Activated CD4-positive, alpha-beta memory T cell treated with anti-CD3 and anti-CD28 coated beads, Interleukin-2, amount 10 ng/mL, durations not matched to agents 7 days and 5 days (primary cell): ENCODE measurements around the gene FGG. TPM values are rescaled to one million over a fixed set of nuclear protein-coding genes. Genes with fewer than 3 reads are reported as not detected.

ENCODE experiments used
- CTCF ChIA-PET: fragments of 350-600 bp; sonication (Branson Sonifier 250); formaldehyde crosslinking; loops from one replicate; lab custom pipeline; 2021; ENCODE audit warnings: antibody characterized with exemption, inconsistent platforms; lab: Charles Lee
- POLR2A ChIA-PET: fragments of 350-600 bp; sonication (Branson Sonifier 250); formaldehyde crosslinking; loops from one replicate; lab custom pipeline; 2021; ENCODE audit warnings: antibody characterized with exemption; lab: Charles Lee
- DNase-seq: peaks from one replicate; pipeline ENCODE4 v3.0.0-alpha.2; 2020
- H3K27ac Mint-ChIP-seq: one replicate; pipeline ENCODE4 v1.8.0; 2021; ENCODE audit warnings: mild to moderate bottlenecking, mixed read lengths
- H3K27me3 Mint-ChIP-seq: one replicate; pipeline ENCODE4 v1.8.0; 2021; ENCODE audit warnings: mixed read lengths
- H3K36me3 Mint-ChIP-seq: one replicate; pipeline ENCODE4 v1.8.0; 2021; ENCODE audit warnings: low read depth, mixed read lengths
- H3K4me1 Mint-ChIP-seq: one replicate; pipeline ENCODE4 v1.8.0; 2021; ENCODE audit warnings: mixed read lengths
- H3K4me3 Mint-ChIP-seq: one replicate; pipeline ENCODE4 v1.8.0; 2021; ENCODE audit warnings: mild to moderate bottlenecking, mixed read lengths
- H3K9me3 Mint-ChIP-seq: one replicate; pipeline ENCODE4 v1.8.0; 2021; ENCODE audit warnings: mixed read lengths
- total RNA-seq, 2 experiments: library from RNA; stranded (reverse); gene quantifications; one replicate each; pipeline ENCODE4 v1.2.3, GENCODE V29; 2021

FGG gene
- total RNA-seq, 2 experiments from 2014 or later = not detected

GRCh38 chr4:154574311-154574710 lies 38.1 kb downstream of the FGG start:
- ChIA-PET CTCF (interaction anchor here (1.2 kb wide), 1 partner anchor 22 kb away, joined by 3 read pairs; no protein-coding TSS in a partner anchor), POLR2A (no interaction called here)
- peaks cover 9% of the 10 kb centered on the region for H3K27me3 Mint-ChIP-seq
- H3K27ac Mint-ChIP-seq = no peak overlapping the region
- no peaks in the 10 kb centered on the region for H3K4me1 Mint-ChIP-seq
- no peaks in the 10 kb centered on the region for H3K36me3 Mint-ChIP-seq
- no peak overlapping the region for H3K4me3 Mint-ChIP-seq
- H3K9me3 Mint-ChIP-seq = no peaks in the 10 kb centered on the region
- no peak for DNase-seq

GRCh38 chr4:154573190-154573870 lies 39.1 kb downstream of the FGG start:
- ChIA-PET POLR2A (interaction anchor here (1.0 kb wide), 1 partner anchor 22 kb away, joined by 3 read pairs; no protein-coding TSS in a partner anchor), CTCF (interaction anchor here (1.2 kb wide), 1 partner anchor 21 kb away, joined by 3 read pairs; no protein-coding TSS in a partner anchor)
- no peak for DNase-seq
- Mint-ChIP-seq H3K4me1 (no peaks in the 10 kb centered on the region), H3K27ac (no peak overlapping the region), H3K9me3 (no peaks in the 10 kb centered on the region), H3K4me3 (no peak overlapping the region), H3K27me3 (peaks cover 5% of the 10 kb centered on the region), H3K36me3 (no peaks in the 10 kb centered on the region)

- DNase-seq = no peak
- POLR2A ChIA-PET = no interaction called here
- H3K36me3 Mint-ChIP-seq = no peaks in the 10 kb centered on the region
- no peaks in the 10 kb centered on the region for H3K9me3 Mint-ChIP-seq
- H3K4me3 Mint-ChIP-seq = no peak overlapping the region
- peaks cover 5% of the 10 kb centered on the region for H3K27me3 Mint-ChIP-seq
- H3K27ac Mint-ChIP-seq = no peak overlapping the region
- no peaks in the 10 kb centered on the region for H3K4me1 Mint-ChIP-seq
- CTCF ChIA-PET = interaction anchor here (0.6 to 1.5 kb wide), 2 partner anchors 10 to 845 kb away, joined by 3 to 4 read pairs; no protein-coding TSS in a partner anchor
Observed at GRCh38 chr4:154569584-154569983, 42.9 kb downstream of the FGG start.

- Mint-ChIP-seq H3K36me3 (no peaks in the 10 kb centered on the region), H3K27ac (no peak overlapping the region), H3K27me3 (peaks cover 5% of the 10 kb centered on the region), H3K9me3 (no peaks in the 10 kb centered on the region), H3K4me3 (no peak overlapping the region), H3K4me1 (no peaks in the 10 kb centered on the region)
- ChIA-PET POLR2A (no interaction called here), CTCF (interaction anchor here (1.5 kb wide), 1 partner anchor 10 kb away, joined by 4 read pairs; no protein-coding TSS in a partner anchor)
- DNase-seq = no peak
Observed at GRCh38 chr4:154569028-154569427, 43.4 kb downstream of the FGG start.

- H3K4me3 Mint-ChIP-seq = no peak overlapping the region
- no peak for DNase-seq
- H3K36me3 Mint-ChIP-seq = no peaks in the 10 kb centered on the region
- H3K27me3 Mint-ChIP-seq = peaks cover 9% of the 10 kb centered on the region
- no peaks in the 10 kb centered on the region for H3K9me3 Mint-ChIP-seq
- POLR2A ChIA-PET = no interaction called here
- no peaks in the 10 kb centered on the region for H3K4me1 Mint-ChIP-seq
- H3K27ac Mint-ChIP-seq = no peak overlapping the region
- CTCF ChIA-PET = interaction anchor here (1.7 kb wide), 1 partner anchor 52 kb away, joined by 6 read pairs; no protein-coding TSS in a partner anchor
Observed at GRCh38 chr4:154566639-154567204, 45.7 kb downstream of the FGG start.

GRCh38 chr4:154565704-154566103 lies 46.8 kb downstream of the FGG start:
- ChIA-PET CTCF (no interaction called here), POLR2A (no interaction called here)
- no peak overlapping the region for H3K4me3 Mint-ChIP-seq
- peaks cover 7% of the 10 kb centered on the region for H3K27me3 Mint-ChIP-seq
- no peaks in the 10 kb centered on the region for H3K36me3 Mint-ChIP-seq
- no peaks in the 10 kb centered on the region for H3K4me1 Mint-ChIP-seq
- DNase-seq = no peak
- no peaks in the 10 kb centered on the region for H3K9me3 Mint-ChIP-seq
- no peak overlapping the region for H3K27ac Mint-ChIP-seq

GRCh38 chr4:154564311-154564710 lies 48.1 kb downstream of the FGG start:
- Mint-ChIP-seq H3K4me1 (no peaks in the 10 kb centered on the region), H3K9me3 (no peaks in the 10 kb centered on the region), H3K27ac (no peak overlapping the region), H3K4me3 (no peak overlapping the region), H3K36me3 (no peaks in the 10 kb centered on the region), H3K27me3 (peaks cover 7% of the 10 kb centered on the region)
- ChIA-PET CTCF (interaction anchor here (0.8 to 1.7 kb wide), 2 partner anchors 9 to 12 kb away, joined by 3 to 4 read pairs; no protein-coding TSS in a partner anchor), POLR2A (no interaction called here)
- no peak for DNase-seq

- ChIA-PET CTCF (interaction anchor here (1.4 to 3.2 kb wide), 3 partner anchors 11 to 63 kb away, joined by 3 to 22 read pairs (median 4); no protein-coding TSS in a partner anchor), POLR2A (no interaction called here)
- Mint-ChIP-seq H3K27ac (no peak within 1 kb of the TSS), H3K9me3 (no peaks in the 10 kb centered on the region), H3K36me3 (no peaks in the 10 kb centered on the region), H3K27me3 (peaks cover 7% of the 10 kb centered on the region), H3K4me1 (no peaks in the 10 kb centered on the region), H3K4me3 (no peak within 1 kb of the TSS)
- DNase-seq = no peak
Observed at GRCh38 chr4:154562697-154563254, 49.7 kb downstream of the FGG start, which contains the start of gene FGB. Gene FGB (plus strand): TSS chr4:154563011. CDS start chr4:154563019, 8 bp downstream.

- POLR2A ChIA-PET = no interaction called here
- Mint-ChIP-seq H3K27ac (no peak overlapping the region), H3K4me3 (no peak overlapping the region), H3K27me3 (peaks cover 7% of the 10 kb centered on the region), H3K9me3 (no peaks in the 10 kb centered on the region), H3K36me3 (no peaks in the 10 kb centered on the region), H3K4me1 (no peaks in the 10 kb centered on the region)
- CTCF ChIA-PET = interaction anchor here (3.2 kb wide), 2 partner anchors 11 to 58 kb away, joined by 21 to 22 read pairs; partner anchors contain the start of gene PLRG1
- DNase-seq = no peak
Observed at GRCh38 chr4:154560824-154561231, 51.6 kb downstream of the FGG start.

GRCh38 chr4:154560419-154560801 lies 52.0 kb downstream of the FGG start:
- ChIA-PET CTCF (interaction anchor here (2.6 to 3.2 kb wide), 3 partner anchors 11 to 64 kb away, joined by 18 to 22 read pairs (median 21); partner anchors contain the start of gene PLRG1), POLR2A (no interaction called here)
- no peak overlapping the region for H3K27ac Mint-ChIP-seq
- H3K9me3 Mint-ChIP-seq = no peaks in the 10 kb centered on the region
- DNase-seq = no peak
- peaks cover 7% of the 10 kb centered on the region for H3K27me3 Mint-ChIP-seq
- H3K4me3 Mint-ChIP-seq = no peak overlapping the region
- H3K36me3 Mint-ChIP-seq = no peaks in the 10 kb centered on the region
- H3K4me1 Mint-ChIP-seq = no peaks in the 10 kb centered on the region

GRCh38 chr4:154559494-154560418 lies 52.7 kb downstream of the FGG start:
- Mint-ChIP-seq H3K9me3 (no peaks in the 10 kb centered on the region), H3K27me3 (peaks cover 7% of the 10 kb centered on the region), H3K27ac (no peak overlapping the region), H3K36me3 (no peaks in the 10 kb centered on the region), H3K4me3 (no peak overlapping the region), H3K4me1 (no peaks in the 10 kb centered on the region)
- no peak for DNase-seq
- POLR2A ChIA-PET = interaction anchor here (1.0 to 1.2 kb wide), 2 partner anchors 9 to 57 kb away, joined by 3 to 5 read pairs; partner anchors contain the start of gene PLRG1
- CTCF ChIA-PET = interaction anchor here (0.7 to 3.2 kb wide), 16 partner anchors 9 to 799 kb away, joined by 3 to 42 read pairs (median 4); partner anchors contain the start of gene PLRG1

GRCh38 chr4:154559141-154559493 lies 53.3 kb downstream of the FGG start:
- ChIA-PET POLR2A (interaction anchor here (1.0 to 1.5 kb wide), 3 partner anchors 9 to 64 kb away, joined by 3 to 5 read pairs (median 4); partner anchors contain the start of gene PLRG1), CTCF (interaction anchor here (0.7 to 3.2 kb wide), 15 partner anchors 10 to 800 kb away, joined by 3 to 42 read pairs (median 3); partner anchors contain the start of gene PLRG1)
- H3K36me3 Mint-ChIP-seq = no peaks in the 10 kb centered on the region
- no peak overlapping the region for H3K27ac Mint-ChIP-seq
- H3K4me1 Mint-ChIP-seq = no peaks in the 10 kb centered on the region
- H3K4me3 Mint-ChIP-seq = no peak overlapping the region
- no peak for DNase-seq
- H3K9me3 Mint-ChIP-seq = no peaks in the 10 kb centered on the region
- peaks cover 7% of the 10 kb centered on the region for H3K27me3 Mint-ChIP-seq
